Measurements from ENCODE around the gene TMEM59L. TPM values are rescaled to one million over a fixed set of nuclear protein-coding genes. Genes with fewer than 3 reads are reported as not detected.

TMEM59L gene
- total RNA-seq, 1 donor from 2014 or later: 0.11 TPM

DNA sequence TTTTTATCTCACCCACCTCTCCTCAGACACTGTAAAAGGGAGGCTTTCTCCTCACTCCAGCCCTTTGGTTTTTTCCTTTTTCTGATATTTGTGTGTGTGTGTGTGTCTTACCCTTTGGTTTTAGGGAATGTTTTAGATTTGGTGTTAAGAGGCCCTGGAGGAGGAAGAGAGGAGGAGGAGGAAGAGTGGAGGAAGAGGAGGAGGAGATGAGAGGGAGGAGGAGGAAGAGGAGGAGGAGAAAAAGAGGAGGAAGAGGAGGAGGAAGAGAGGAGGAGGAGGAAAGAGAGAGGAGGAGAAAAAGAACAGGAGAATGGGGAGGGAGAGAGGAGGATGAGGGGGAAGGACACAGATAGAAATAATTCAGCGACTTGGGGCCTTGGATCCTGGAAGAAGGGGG lies 34.7 kb downstream of the TMEM59L start:
- Histone ChIP-seq H3K27me3 (no peaks in the 10 kb centered on the region), H2AFZ (replicated peaks) (no peak overlapping the region), H3K9me3 (ENCODE audit: low read depth) (no peaks in the 10 kb centered on the region), H3K36me3 (no peaks in the 10 kb centered on the region), H3K4me3 (no peak overlapping the region), H3K9ac (no peak overlapping the region), H3K27ac (no peak overlapping the region), H3K4me1 (peaks cover 14% of the 10 kb centered on the region), H3K4me2 (no peak overlapping the region), H3K79me2 (ENCODE audit: low read depth) (peaks cover 14% of the 10 kb centered on the region), H4K20me1 (ENCODE audit: low read depth) (peaks cover 76% of the 10 kb centered on the region), H3F3A (ENCODE audit: low read depth) (peaks cover 8% of the 10 kb centered on the region)
- H3K27me3 Mint-ChIP-seq (ENCODE audit: insufficient read depth, low read depth): peaks cover 10% of the 10 kb centered on the region
- no peak for DNase-seq (ENCODE audit: low spot score)
- H3K36me3 Mint-ChIP-seq: peaks cover 1% of the 10 kb centered on the region
- no peak overlapping the region for H3K27ac Mint-ChIP-seq
- H3K4me3 Mint-ChIP-seq: peak overlapping the region; percentile 34
- H3K4me1 Mint-ChIP-seq: peaks cover 62% of the 10 kb centered on the region
- TF ChIP-seq EZH2 (IDR thresholded peaks at IDR 0.05) (no peak), EZH2phosphoT487 (IDR thresholded peaks at IDR 0.05) (no peak)
- TF ChIP-seq, protein P1, sequence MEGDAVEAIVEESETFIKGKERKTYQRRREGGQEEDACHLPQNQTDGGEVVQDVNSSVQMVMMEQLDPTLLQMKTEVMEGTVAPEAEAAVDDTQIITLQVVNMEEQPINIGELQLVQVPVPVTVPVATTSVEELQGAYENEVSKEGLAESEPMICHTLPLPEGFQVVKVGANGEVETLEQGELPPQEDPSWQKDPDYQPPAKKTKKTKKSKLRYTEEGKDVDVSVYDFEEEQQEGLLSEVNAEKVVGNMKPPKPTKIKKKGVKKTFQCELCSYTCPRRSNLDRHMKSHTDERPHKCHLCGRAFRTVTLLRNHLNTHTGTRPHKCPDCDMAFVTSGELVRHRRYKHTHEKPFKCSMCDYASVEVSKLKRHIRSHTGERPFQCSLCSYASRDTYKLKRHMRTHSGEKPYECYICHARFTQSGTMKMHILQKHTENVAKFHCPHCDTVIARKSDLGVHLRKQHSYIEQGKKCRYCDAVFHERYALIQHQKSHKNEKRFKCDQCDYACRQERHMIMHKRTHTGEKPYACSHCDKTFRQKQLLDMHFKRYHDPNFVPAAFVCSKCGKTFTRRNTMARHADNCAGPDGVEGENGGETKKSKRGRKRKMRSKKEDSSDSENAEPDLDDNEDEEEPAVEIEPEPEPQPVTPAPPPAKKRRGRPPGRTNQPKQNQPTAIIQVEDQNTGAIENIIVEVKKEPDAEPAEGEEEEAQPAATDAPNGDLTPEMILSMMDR (IDR thresholded peaks at IDR 0.05): no peak
- H3K9me3 Mint-ChIP-seq: no peaks in the 10 kb centered on the region

DNA sequence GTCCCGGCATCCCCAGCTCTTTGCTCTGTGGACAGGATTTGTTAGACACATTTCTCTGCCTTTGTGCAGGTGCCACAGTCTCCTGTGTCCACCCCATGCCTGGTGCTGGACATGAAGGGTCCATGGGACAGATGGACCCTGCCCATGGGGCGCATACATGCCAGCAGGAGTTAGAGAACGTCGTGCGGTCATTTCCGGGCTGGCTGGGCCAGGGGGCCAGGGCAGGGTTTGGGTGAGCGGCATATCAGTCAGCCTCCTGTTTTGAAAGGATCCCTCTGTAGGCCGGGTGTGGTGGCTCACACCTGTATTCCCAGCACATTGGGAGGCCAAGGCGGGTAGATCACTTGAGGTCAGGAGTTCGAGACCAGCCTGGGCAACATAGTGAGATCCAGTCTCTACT lies 35.1 kb downstream of the TMEM59L start:
- Mint-ChIP-seq H3K9me3 (no peaks in the 10 kb centered on the region), H3K4me1 (peaks cover 62% of the 10 kb centered on the region), H3K36me3 (peaks cover 1% of the 10 kb centered on the region), H3K4me3 (no peak overlapping the region), H3K27ac (peak overlapping the region; percentile 94), H3K27me3 (ENCODE audit: insufficient read depth, low read depth) (peaks cover 13% of the 10 kb centered on the region)
- no peak overlapping the region for H3K9ac ChIP-seq
- no peak for DNase-seq (ENCODE audit: low spot score)
- no peak overlapping the region for H2AFZ ChIP-seq (replicated peaks)
- no peaks in the 10 kb centered on the region for H3K27me3 ChIP-seq
- H3K9me3 ChIP-seq (ENCODE audit: low read depth): no peaks in the 10 kb centered on the region
- TF ChIP-seq EZH2phosphoT487 (IDR thresholded peaks at IDR 0.05) (no peak), EZH2 (IDR thresholded peaks at IDR 0.05) (no peak)
- TF ChIP-seq, protein P1 (IDR thresholded peaks at IDR 0.05): no peak
- H3K79me2 ChIP-seq (ENCODE audit: low read depth): peaks cover 10% of the 10 kb centered on the region
- no peak overlapping the region for H3K27ac ChIP-seq
- peaks cover 80% of the 10 kb centered on the region for H4K20me1 ChIP-seq (ENCODE audit: low read depth)
- H3K4me3 ChIP-seq: no peak overlapping the region
- peaks cover 14% of the 10 kb centered on the region for H3K4me1 ChIP-seq
- H3K4me2 ChIP-seq: no peak overlapping the region
- peaks cover 8% of the 10 kb centered on the region for H3F3A ChIP-seq (ENCODE audit: low read depth)
- H3K36me3 ChIP-seq: no peaks in the 10 kb centered on the region

DNA sequence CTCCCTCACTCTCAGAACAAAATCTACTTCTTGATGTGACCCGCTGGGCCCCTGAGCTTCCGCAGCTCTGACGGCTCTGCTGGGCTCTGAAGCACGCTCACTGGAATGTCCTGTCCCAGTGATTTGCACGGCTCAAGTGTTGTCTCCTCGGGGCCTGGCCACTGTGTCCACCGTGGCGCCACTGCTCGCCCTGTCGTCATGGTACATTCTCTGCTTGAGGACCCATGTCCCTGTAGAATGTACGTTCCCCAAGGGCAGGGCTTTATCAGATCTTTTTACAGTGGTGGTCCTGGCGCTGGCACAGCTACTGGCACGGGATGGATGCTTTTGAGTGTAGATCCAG lies 36.3 kb downstream of the TMEM59L start:
- H3K27ac Mint-ChIP-seq: peak overlapping the region; percentile 93
- Histone ChIP-seq H4K20me1 (ENCODE audit: low read depth) (peaks cover 79% of the 10 kb centered on the region), H3K4me2 (no peak overlapping the region)

More for the DNA sequence above, 36.3 kb downstream of the TMEM59L start:
- Histone ChIP-seq H3K9ac (no peak overlapping the region), H3K9me3 (ENCODE audit: low read depth) (no peaks in the 10 kb centered on the region), H3K4me3 (no peak overlapping the region), H3F3A (ENCODE audit: low read depth) (peaks cover 4% of the 10 kb centered on the region), H3K27me3 (no peaks in the 10 kb centered on the region), H2AFZ (replicated peaks) (no peak overlapping the region), H3K36me3 (no peaks in the 10 kb centered on the region), H3K27ac (no peak overlapping the region), H3K79me2 (ENCODE audit: low read depth) (peaks cover 5% of the 10 kb centered on the region), H3K4me1 (peaks cover 14% of the 10 kb centered on the region)
- peaks cover 1% of the 10 kb centered on the region for H3K36me3 Mint-ChIP-seq
- no peak for DNase-seq (ENCODE audit: low spot score)
- H3K9me3 Mint-ChIP-seq: no peaks in the 10 kb centered on the region
- no peak overlapping the region for H3K4me3 Mint-ChIP-seq
- peaks cover 9% of the 10 kb centered on the region for H3K27me3 Mint-ChIP-seq (ENCODE audit: insufficient read depth, low read depth)
- TF ChIP-seq EZH2 (IDR thresholded peaks at IDR 0.05) (no peak), EZH2phosphoT487 (IDR thresholded peaks at IDR 0.05) (no peak)
- TF ChIP-seq, protein P1 (IDR thresholded peaks at IDR 0.05): no peak
- peaks cover 62% of the 10 kb centered on the region for H3K4me1 Mint-ChIP-seq

Measured in neural progenitor cell (in vitro differentiated cells).